CD4-positive, alpha-beta T cell (primary cell): ENCODE data around the gene TNFRSF21. TPM values are rescaled to one million over a fixed set of nuclear protein-coding genes. Genes with fewer than 3 reads are reported as not detected.

Experiments
- ATAC-seq: fragments of 200-7000 bp; cut with Tn5 transposase; one replicate; pipeline ENCODE4 v1.10.0; 2022; ENCODE audit warnings: mild to moderate bottlenecking; ENCODE audit not compliant: poor library complexity
- CTCF ChIA-PET: fragments of 350-600 bp; sonication (Branson Sonifier 250); formaldehyde crosslinking; loops from one replicate; lab custom pipeline; 2021; ENCODE audit warnings: antibody characterized with exemption, inconsistent platforms; lab: Charles Lee
- POLR2A ChIA-PET: fragments of 350-600 bp; sonication (Branson Sonifier 250); formaldehyde crosslinking; loops from one replicate; lab custom pipeline; 2021; ENCODE audit warnings: antibody characterized with exemption, inconsistent platforms; lab: Charles Lee
- DNase-seq, 14 experiments: peaks; one replicate each; pipeline ENCODE4 v3.0.0-alpha.2; 2013 to 2020; ENCODE audit warnings: mixed read lengths in 2 of 14
- H3K27ac ChIP-seq, 2 donors: one replicate each; pipeline versions ENCODE4 v1.5.1 to v1.7.0; 2013; ENCODE audit warnings: low read length in 2 of 2, low read depth in 1 of 2, mild to moderate bottlenecking in 1 of 2
- H3K27me3 ChIP-seq, 2 experiments: 1 replicate in 1 of 2; 2 replicates in 1 of 2; pipeline versions ENCODE4 v1.6.1 to v1.7.0; 2013; ENCODE audit warnings: low read length in 2 of 2, control low read depth in 1 of 2, mild to moderate bottlenecking in 1 of 2, moderate library complexity in 1 of 2; ENCODE audit not compliant: insufficient read depth in 2 of 2, control insufficient read depth in 1 of 2
- H3K36me3 ChIP-seq: one replicate; pipeline ENCODE4 v1.6.1; 2013; ENCODE audit warnings: low read length, control low read depth; ENCODE audit not compliant: insufficient read depth
- H3K4me1 ChIP-seq: one replicate; pipeline ENCODE4 v1.6.1; 2013; ENCODE audit warnings: low read length, control low read depth; ENCODE audit not compliant: insufficient read depth
- H3K4me3 ChIP-seq: one replicate; pipeline ENCODE4 v1.5.1; 2013; ENCODE audit warnings: mild to moderate bottlenecking, low read length, moderate library complexity
- H3K9me3 ChIP-seq, 2 experiments: 1 replicate in 1 of 2; 2 replicates in 1 of 2; pipeline versions ENCODE4 v1.6.1 to v1.7.0; 2013; ENCODE audit warnings: low read length in 2 of 2, mild to moderate bottlenecking in 2 of 2, control low read depth in 1 of 2, moderate library complexity in 1 of 2; ENCODE audit not compliant: control insufficient read depth in 1 of 2, insufficient read depth in 1 of 2
- H3K27ac Mint-ChIP-seq: one replicate; pipeline ENCODE4 v1.8.0; 2020; ENCODE audit warnings: mixed read lengths
- H3K27me3 Mint-ChIP-seq: one replicate; pipeline ENCODE4 v1.8.0; 2021; ENCODE audit warnings: mixed read lengths
- H3K36me3 Mint-ChIP-seq: one replicate; pipeline ENCODE4 v1.8.0; 2021; ENCODE audit warnings: low read depth, mixed read lengths
- H3K4me1 Mint-ChIP-seq: one replicate; pipeline ENCODE4 v1.8.0; 2021; ENCODE audit warnings: low read depth, mixed read lengths
- H3K4me3 Mint-ChIP-seq: one replicate; pipeline ENCODE4 v1.8.0; 2020; ENCODE audit warnings: mild to moderate bottlenecking, mixed read lengths
- H3K9me3 Mint-ChIP-seq: one replicate; pipeline ENCODE4 v1.8.0; 2020; ENCODE audit warnings: mixed read lengths
- CTCF ChIP-seq: fragments of 200-600 bp; IDR thresholded peaks from one replicate; pipeline ENCODE4 v1.8.0; 2022; ENCODE audit warnings: antibody characterized with exemption, mild to moderate bottlenecking
- intact Hi-C, 2 experiments: fragments of 100-400 bp; cut with DNase I in 1 of 2; cut with micrococcal nuclease in 1 of 2; formaldehyde crosslinking; loops; one replicate each; pipeline versions ENCODE4 v1.15.1 to v1.9.0; 2023 to 2025; cut with DNase I, micrococcal nuclease
- total RNA-seq, 174 experiments: library from RNA in 2 of 174; stranded (reverse) in 2 of 174; gene quantifications; one replicate each; pipeline ENCODE4 v1.2.3 and lab custom pipeline; 2021 to 2026

The TNFRSF21 gene
- total RNA-seq, 2 experiments from 2014 or later = 0.92 to 0.96 TPM

GRCh38 chr6:47253136-47253535 is 56.6 kb downstream of the TNFRSF21 start:
- no peak for ATAC-seq
- Mint-ChIP-seq H3K36me3 (no peaks in the 10 kb centered on the region), H3K27me3 (no peaks in the 10 kb centered on the region), H3K9me3 (no peaks in the 10 kb centered on the region), H3K4me1 (no peaks in the 10 kb centered on the region), H3K27ac (no peak overlapping the region), H3K4me3 (no peak overlapping the region)
- DNase-seq = no peak
- H3K36me3 ChIP-seq = no peaks in the 10 kb centered on the region
- no peaks in the 10 kb centered on the region for H3K9me3 ChIP-seq
- TF ChIP-seq CTCF = no peak
- no peak overlapping the region for H3K4me3 ChIP-seq
- POLR2A ChIA-PET = no interaction called here
- H3K27me3 ChIP-seq = no peaks in the 10 kb centered on the region
- no peak overlapping the region for H3K27ac ChIP-seq
- no peaks in the 10 kb centered on the region for H3K4me1 ChIP-seq
- CTCF ChIA-PET = no interaction called here
- intact Hi-C loops = no loop called here

GRCh38 chr6:47252633-47253032 is 57.1 kb downstream of the TNFRSF21 start:
- no peak for TF ChIP-seq CTCF
- intact Hi-C loops = loop anchor here in 1 of 2 experiments (1.0 kb wide), 1 partner anchor 155 kb away; no protein-coding TSS in a partner anchor
- no peak overlapping the region for H3K27ac ChIP-seq
- Mint-ChIP-seq H3K9me3 (no peaks in the 10 kb centered on the region), H3K27ac (no peak overlapping the region), H3K4me1 (no peaks in the 10 kb centered on the region), H3K27me3 (no peaks in the 10 kb centered on the region), H3K4me3 (no peak overlapping the region), H3K36me3 (no peaks in the 10 kb centered on the region)
- H3K4me1 ChIP-seq = no peaks in the 10 kb centered on the region
- no peaks in the 10 kb centered on the region for H3K27me3 ChIP-seq
- no peaks in the 10 kb centered on the region for H3K36me3 ChIP-seq
- ChIA-PET POLR2A (no interaction called here), CTCF (no interaction called here)
- peak in 2 of 14 experiments; percentile 8 to 9 for DNase-seq
- H3K9me3 ChIP-seq = no peaks in the 10 kb centered on the region
- no peak overlapping the region for H3K4me3 ChIP-seq
- ATAC-seq = no peak

- ChIA-PET POLR2A (interaction anchor here (1.3 kb wide), 1 partner anchor 9 kb away, joined by 4 read pairs; no protein-coding TSS in a partner anchor), CTCF (no interaction called here)
- no peak for DNase-seq
- no peak for TF ChIP-seq CTCF
- Histone ChIP-seq H3K27ac (no peak overlapping the region), H3K4me1 (no peaks in the 10 kb centered on the region), H3K36me3 (no peaks in the 10 kb centered on the region), H3K4me3 (no peak overlapping the region), H3K9me3 (no peaks in the 10 kb centered on the region), H3K27me3 (no peaks in the 10 kb centered on the region)
- Mint-ChIP-seq H3K4me1 (peaks cover 12% of the 10 kb centered on the region), H3K9me3 (no peaks in the 10 kb centered on the region), H3K27me3 (no peaks in the 10 kb centered on the region), H3K4me3 (no peak overlapping the region), H3K27ac (no peak overlapping the region), H3K36me3 (no peaks in the 10 kb centered on the region)
- ATAC-seq = no peak
- intact Hi-C loops = no loop called here
These were observed 58.3 kb downstream of the TNFRSF21 start for GRCh38 chr6:47251396-47251795.
